HG02981 (cell line): ENCODE data around the gene RHOC.
"Not testable (repeated sequence)": the region's sequence is repeated elsewhere in the genome, so short reads cannot be mapped to it uniquely, and the experiment has no call there.

Experiments
- ATAC-seq: cut with Tn5 transposase; IDR thresholded peaks from one replicate; pipeline ENCODE4 v1.9.1; 2021; ENCODE audit warnings: mild to moderate bottlenecking, moderate library complexity; ENCODE audit not compliant: unreplicated experiment

RHOC gene

GRCh38 chr1:112706505-112707220 is at the start of gene RHOC:
Gene RHOC (minus strand): TSS chr1:112707127. CDS start chr1:112703799, 3,328 bp downstream.
- peak; percentile 65 for ATAC-seq

GRCh38 chr1:112754116-112754628 is 47.2 kb upstream of the RHOC start:
- ATAC-seq: no peak

GRCh38 chr1:112748396-112748795 is 41.5 kb upstream of the RHOC start:
- no peak for ATAC-seq

GRCh38 chr1:112744009-112744578 is 37.2 kb upstream of the RHOC start:
- no peak for ATAC-seq

- ATAC-seq: no peak
Measured at GRCh38 chr1:112743174-112744008, 36.5 kb upstream of the RHOC start.

GRCh38 chr1:112737573-112737972 is 30.6 kb upstream of the RHOC start:
- ATAC-seq: no peak

- ATAC-seq: no peak
Measured at GRCh38 chr1:112735752-112736151, 28.8 kb upstream of the RHOC start.

GRCh38 chr1:112731451-112731850 is 24.5 kb upstream of the RHOC start:
- ATAC-seq: no peak

- ATAC-seq: no peak
Measured at GRCh38 chr1:112729909-112730308, 23.0 kb upstream of the RHOC start.

- ATAC-seq: not testable (repeated sequence)
Measured at GRCh38 chr1:112729011-112729410, 22.1 kb upstream of the RHOC start.

GRCh38 chr1:112728306-112728971 is 21.5 kb upstream of the RHOC start:
- not testable (repeated sequence) for ATAC-seq

GRCh38 chr1:112727716-112728115 is 20.8 kb upstream of the RHOC start:
- ATAC-seq: no peak

- not testable (repeated sequence) for ATAC-seq
Measured at GRCh38 chr1:112724240-112724639, 17.3 kb upstream of the RHOC start.

GRCh38 chr1:112723511-112723839 is 16.5 kb upstream of the RHOC start:
- no peak for ATAC-seq

- no peak for ATAC-seq
Measured at GRCh38 chr1:112722601-112723510, 15.9 kb upstream of the RHOC start.

- no peak for ATAC-seq
Measured at GRCh38 chr1:112721966-112722524, 15.1 kb upstream of the RHOC start.

- not testable (repeated sequence) for ATAC-seq
Measured at GRCh38 chr1:112721294-112721693, 14.4 kb upstream of the RHOC start.

GRCh38 chr1:112720800-112721199 is 13.9 kb upstream of the RHOC start:
- ATAC-seq: no peak

GRCh38 chr1:112719706-112720105 is 12.8 kb upstream of the RHOC start:
- ATAC-seq: no peak
